Kidney (tissue), 14 donors: ENCODE results near the gene SH3PXD2A. TPM values are rescaled to one million over a fixed set of nuclear protein-coding genes. Genes with fewer than 3 reads are reported as not detected.

ENCODE experiments used
- DNase-seq, 5 donors: peaks; one replicate each; pipeline ENCODE4 v3.0.0-alpha.2; 2013 to 2020
- FAIRE-seq: peaks from 2 replicates; lab custom pipeline; 2012; peaks lifted over from hg19 to GRCh38; lab: Jason Lieb, UNC
- H3K27ac ChIP-seq, 2 donors: one replicate each; pipeline ENCODE4 v1.7.0; 2013; ENCODE audit warnings: low read depth in 2 of 2, low read length in 2 of 2, inconsistent platforms in 1 of 2
- H3K27me3 ChIP-seq: one replicate; pipeline ENCODE4 v1.7.1; 2013; ENCODE audit warnings: low read length, inconsistent platforms; ENCODE audit not compliant: control insufficient read depth, insufficient read depth
- H3K36me3 ChIP-seq, 3 donors: one replicate each; pipeline versions ENCODE4 v1.7.0 to v1.7.1; 2013; ENCODE audit warnings: low read length in 3 of 3, control low read depth in 1 of 3, inconsistent platforms in 1 of 3; ENCODE audit not compliant: insufficient read depth in 3 of 3, control insufficient read depth in 2 of 3
- H3K4me1 ChIP-seq, 3 donors: one replicate each; pipeline versions ENCODE4 v1.7.0 to v1.7.1; 2013; ENCODE audit warnings: low read length in 3 of 3, inconsistent platforms in 1 of 3, low read depth in 1 of 3; ENCODE audit not compliant: control insufficient read depth in 2 of 3, insufficient read depth in 2 of 3
- H3K4me3 ChIP-seq, 3 donors: one replicate each; pipeline versions ENCODE4 v1.7.0 to v1.8.1; 2013; ENCODE audit warnings: low read length in 3 of 3, control low read depth in 1 of 3, inconsistent platforms in 1 of 3
- H3K9ac ChIP-seq, 3 donors: one replicate each; pipeline versions ENCODE4 v1.7.0 to v1.7.1; 2013; ENCODE audit warnings: low read length in 3 of 3, control low read depth in 1 of 3, inconsistent platforms in 1 of 3
- H3K9me3 ChIP-seq, 3 donors: one replicate each; pipeline versions ENCODE4 v1.7.0 to v1.7.1; 2013; ENCODE audit warnings: low read length in 3 of 3, control low read depth in 1 of 3, inconsistent platforms in 1 of 3; ENCODE audit not compliant: control insufficient read depth in 2 of 3, insufficient read depth in 1 of 3
- CTCF ChIP-seq: IDR thresholded peaks from 3 replicates; pipeline ENCODE4 v1.5.1; 2012; ENCODE audit warnings: mild to moderate bottlenecking, moderate library complexity, borderline replicate concordance; ENCODE audit not compliant: insufficient read depth; ENCODE audit errors: extremely low read depth
- intact Hi-C: fragments of 100-400 bp; cut with DNase I; formaldehyde crosslinking; loops from one replicate; pipeline ENCODE4 v1.11.1; 2022
- polyA plus RNA-seq: library from polyadenylated mRNA; stranded (reverse); fragments of 350-450 nt; fragmentation: Illumina TruSeq; extraction: RNeasy Lipid Tissue Mini Kit (QIAGEN cat#74804); gene quantifications from one replicate; pipeline ENCODE4 v1.2.3, GENCODE V29; 2014; ENCODE audit warnings: low read depth, low replicate concordance; ENCODE audit not compliant: insufficient read depth
- total RNA-seq: library from RNA; stranded (reverse); fragmentation: NEBNext Ultra II Directional; extraction: Animal tissue kit (Norgen Biotek cat#: 25700); gene quantifications from one replicate; pipeline ENCODE4 v1.2.1, GENCODE V29; 2021
- donor health status: control.
- donor health status: control.
- donor health status: control.
- donor health status: control.
- donor health status: control.
- donor health status: DM: yes; HTN: yes; CAD: no.
- donor health status: Normal renal cell carcinoma (clear cell type).

SH3PXD2A gene
- total and polyA plus RNA-seq, 2 donors from 2014 or later = 2.4 to 20.1 TPM

- Histone ChIP-seq H3K27me3 (no peaks in the 10 kb centered on the region), H3K4me1 (no peaks in the 10 kb centered on the region), H3K9me3 (no peaks in the 10 kb centered on the region), H3K4me3 (no peak overlapping the region), H3K36me3 (no peaks in the 10 kb centered on the region), H3K9ac (no peak overlapping the region), H3K27ac (no peak overlapping the region)
- no peak for FAIRE-seq
- intact Hi-C loops = no loop called here
- no peak for TF ChIP-seq CTCF
- peak in 1 of 5 donors; percentile 45 for DNase-seq
These were observed 70.5 kb downstream of the SH3PXD2A start for GRCh38 chr10:103784723-103785418.

GRCh38 chr10:103784089-103784488 lies 71.3 kb downstream of the SH3PXD2A start:
- H3K9me3 ChIP-seq = no peaks in the 10 kb centered on the region
- no peak overlapping the region for H3K27ac ChIP-seq
- intact Hi-C loops = no loop called here
- DNase-seq (peak in 1 of 5 donors; percentile 49), FAIRE-seq (no peak)
- TF ChIP-seq CTCF = no peak
- no peaks in the 10 kb centered on the region for H3K4me1 ChIP-seq
- no peaks in the 10 kb centered on the region for H3K27me3 ChIP-seq
- H3K9ac ChIP-seq = no peak overlapping the region
- H3K4me3 ChIP-seq = no peak overlapping the region
- H3K36me3 ChIP-seq = no peaks in the 10 kb centered on the region

GRCh38 chr10:103783681-103784080 lies 71.7 kb downstream of the SH3PXD2A start:
- Histone ChIP-seq H3K9me3 (no peaks in the 10 kb centered on the region), H3K9ac (no peak overlapping the region), H3K4me3 (no peak overlapping the region), H3K27ac (no peak overlapping the region), H3K27me3 (no peaks in the 10 kb centered on the region), H3K36me3 (no peaks in the 10 kb centered on the region), H3K4me1 (no peaks in the 10 kb centered on the region)
- FAIRE-seq (no peak), DNase-seq (peak in 2 of 5 donors; percentile 33 to 60)
- no peak for TF ChIP-seq CTCF
- intact Hi-C loops = no loop called here
